ENCODE results near the gene PHC2.
A peak's percentile ranks its signal among the peaks of the same experiment; 100 is the strongest.

PHC2 gene

GRCh38 chr1:33329600-33330305 is 101.1 kb downstream of the PHC2 start:
- in situ Hi-C loops (cut with HindIII; ENCODE audit: low pct_ligation_motif_present, low pct_unique_long_range_greater_than_20kb, low sequenced_read_pairs): no loop called here
- no peak for DNase-seq

- no peak for DNase-seq
- in situ Hi-C loops (cut with HindIII; ENCODE audit: low pct_ligation_motif_present, low pct_unique_long_range_greater_than_20kb, low sequenced_read_pairs): no loop called here
Measured at GRCh38 chr1:33328817-33329216, 102.1 kb downstream of the PHC2 start.

DNA sequence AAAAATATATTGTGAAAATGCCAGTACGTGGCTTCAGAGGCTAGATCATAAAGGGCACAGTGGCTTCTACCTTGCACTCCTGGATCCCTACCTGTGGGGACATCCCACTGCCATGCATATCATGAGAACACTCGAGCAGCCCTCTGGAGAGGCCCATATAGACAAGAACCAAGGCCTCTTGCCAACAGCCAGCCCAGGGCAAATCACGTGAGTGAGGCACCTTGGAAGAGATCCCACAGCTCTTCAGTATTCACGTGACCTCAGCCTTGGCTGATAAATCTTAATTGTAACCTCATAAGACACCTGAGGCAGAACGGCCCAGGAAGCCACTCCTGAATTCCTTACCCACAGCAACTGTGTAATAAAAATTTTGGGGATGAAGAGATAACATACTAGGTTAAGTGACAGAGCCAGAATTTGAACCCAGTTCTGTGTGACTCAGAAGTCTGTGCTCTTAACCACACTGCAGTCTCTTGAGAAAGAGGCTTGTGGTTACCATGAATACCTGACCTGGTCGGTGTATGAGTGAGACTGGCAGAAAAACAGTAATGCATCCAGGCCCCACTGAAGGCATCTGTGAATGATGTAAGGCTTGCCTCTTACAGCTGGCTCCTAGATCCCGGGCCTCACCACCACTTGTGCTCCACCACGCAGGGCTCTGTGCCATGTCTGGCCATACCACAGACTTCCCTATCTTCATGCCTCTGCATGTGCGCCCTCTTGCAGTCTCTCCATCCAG is 103.1 kb downstream of the PHC2 start:
- in situ Hi-C loops (cut with HindIII; ENCODE audit: low pct_ligation_motif_present, low pct_unique_long_range_greater_than_20kb, low sequenced_read_pairs): no loop called here
- DNase-seq: peak; percentile 60

DNA sequence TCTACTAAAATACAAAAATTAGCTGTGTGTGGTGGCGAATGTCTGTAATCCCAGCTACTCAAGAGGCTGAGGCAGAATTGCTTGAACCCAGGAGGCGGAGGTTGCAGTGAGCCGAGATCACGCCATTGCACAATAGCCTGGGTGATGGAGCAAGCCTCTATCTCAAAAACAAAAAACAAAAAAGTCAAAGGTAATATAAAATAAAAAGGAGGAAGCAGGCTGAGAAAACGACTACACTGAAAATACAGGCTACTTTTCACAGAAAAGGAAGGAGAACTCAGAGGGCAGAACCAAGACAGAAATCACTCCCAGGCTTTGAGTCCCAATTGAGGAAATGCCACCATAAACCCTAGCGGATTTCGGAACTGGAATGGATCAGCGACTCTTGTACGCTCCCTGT is 104.1 kb downstream of the PHC2 start:
- in situ Hi-C loops (cut with HindIII; ENCODE audit: low pct_ligation_motif_present, low pct_unique_long_range_greater_than_20kb, low sequenced_read_pairs): no loop called here
- no peak for DNase-seq

- DNase-seq: no peak
- in situ Hi-C loops (cut with HindIII; ENCODE audit: low pct_ligation_motif_present, low pct_unique_long_range_greater_than_20kb, low sequenced_read_pairs): no loop called here
Measured at GRCh38 chr1:33324677-33325575, 106.0 kb downstream of the PHC2 start.

GRCh38 chr1:33323663-33324477 is 107.0 kb downstream of the PHC2 start:
- in situ Hi-C loops (cut with HindIII; ENCODE audit: low pct_ligation_motif_present, low pct_unique_long_range_greater_than_20kb, low sequenced_read_pairs): no loop called here
- DNase-seq: no peak

DNA sequence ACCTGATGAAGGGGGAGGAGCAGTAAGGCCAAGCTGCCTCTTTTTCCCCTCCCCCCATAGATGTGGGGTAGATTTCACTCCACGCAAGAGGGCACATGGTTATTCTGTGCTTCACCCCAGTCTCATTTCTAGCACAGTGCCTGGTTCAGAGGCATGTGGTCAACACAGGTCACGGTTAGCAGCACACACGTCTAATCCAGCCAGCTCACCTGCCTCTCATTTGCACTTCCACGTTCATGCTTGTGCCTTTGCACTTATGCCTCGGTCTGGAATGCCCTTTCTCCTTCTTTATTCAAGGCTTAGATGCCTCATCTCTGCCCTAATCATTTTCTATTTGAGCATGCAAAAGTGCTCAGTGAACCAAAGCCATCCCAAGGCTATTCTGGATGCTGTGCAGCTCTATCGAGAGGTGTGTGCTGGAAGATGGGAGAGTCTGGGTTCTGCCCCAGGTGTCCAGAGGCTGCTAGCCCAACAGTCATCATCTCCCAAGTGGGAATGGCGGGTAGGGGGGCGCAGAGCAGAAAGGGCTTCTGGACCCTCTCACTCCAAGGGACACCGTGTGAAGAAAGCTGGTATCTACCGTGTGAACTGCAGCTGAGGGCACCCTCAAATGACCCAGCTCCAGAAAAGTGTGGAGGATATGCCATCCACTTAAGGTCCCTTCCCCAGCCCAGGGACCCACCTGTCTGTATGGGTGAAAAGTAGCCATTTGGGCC is 107.9 kb downstream of the PHC2 start:
- in situ Hi-C loops (cut with HindIII; ENCODE audit: low pct_ligation_motif_present, low pct_unique_long_range_greater_than_20kb, low sequenced_read_pairs): no loop called here
- DNase-seq: no peak

- DNase-seq: no peak
- in situ Hi-C loops (cut with HindIII; ENCODE audit: low pct_ligation_motif_present, low pct_unique_long_range_greater_than_20kb, low sequenced_read_pairs): no loop called here
Measured at GRCh38 chr1:33322109-33322508, 108.8 kb downstream of the PHC2 start.

DNA sequence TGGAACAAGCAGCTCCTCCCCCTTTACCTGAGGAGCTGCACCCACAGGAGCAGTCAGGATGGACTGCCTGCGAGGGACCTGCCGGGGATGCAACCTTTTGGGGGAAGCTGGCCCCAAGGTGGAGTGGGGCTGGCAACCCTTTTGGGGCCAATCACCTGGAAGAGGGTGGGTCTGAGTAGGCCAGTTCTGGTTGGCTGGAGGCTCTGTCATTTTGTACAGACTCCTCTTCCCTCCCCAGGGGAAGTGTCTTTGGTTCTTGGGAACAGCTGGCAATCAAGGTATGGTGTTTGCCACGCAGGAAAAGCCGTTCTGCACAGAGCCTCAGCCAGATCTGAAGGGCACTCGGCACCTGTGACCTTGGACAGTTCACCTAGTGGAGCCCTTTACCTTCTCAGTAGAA is 109.7 kb downstream of the PHC2 start:
- no peak for DNase-seq
- in situ Hi-C loops (cut with HindIII; ENCODE audit: low pct_ligation_motif_present, low pct_unique_long_range_greater_than_20kb, low sequenced_read_pairs): no loop called here

GRCh38 chr1:33320619-33321165 is 110.2 kb downstream of the PHC2 start, which contains the start of gene A3GALT2:
Gene A3GALT2, minus strand, starts transcription at chr1:33321098. Its CDS starts 0 bp downstream, at chr1:33321098.
- no peak for DNase-seq

DNA sequence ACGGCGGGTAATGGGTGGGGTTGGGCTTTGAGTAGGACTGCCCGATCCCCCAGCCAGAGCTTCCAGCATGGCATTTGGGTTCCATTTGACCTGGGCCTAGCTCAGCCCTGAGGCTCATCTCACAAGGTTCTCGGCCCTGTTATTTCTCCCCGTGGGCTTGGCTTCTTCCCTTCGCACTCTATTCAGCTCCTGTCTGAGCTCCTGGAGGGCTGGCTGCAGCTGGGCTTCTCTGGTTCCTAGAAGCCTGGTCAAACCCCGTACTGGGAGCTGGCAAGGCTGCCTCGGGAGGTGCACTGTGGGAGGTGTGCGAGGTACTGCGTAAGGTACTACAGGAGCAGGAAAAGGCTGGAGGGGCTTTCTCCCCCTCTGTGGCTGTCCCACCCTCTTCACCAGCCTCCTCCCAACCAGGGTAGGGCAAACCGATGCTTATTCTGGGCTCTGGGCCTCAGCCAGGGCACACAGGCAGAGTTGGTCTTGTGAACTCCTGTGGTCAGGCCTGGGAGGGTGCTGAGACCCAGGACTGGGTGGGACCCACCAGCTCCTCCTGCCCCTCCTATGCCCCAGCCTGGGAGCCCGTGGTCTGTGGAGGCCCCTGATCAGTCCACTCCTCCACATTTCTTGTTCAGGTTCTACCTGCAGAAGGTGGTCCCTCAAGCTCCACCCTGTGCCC is 110.8 kb downstream of the PHC2 start:
- no peak for DNase-seq
- in situ Hi-C loops (cut with HindIII; ENCODE audit: low pct_ligation_motif_present, low pct_unique_long_range_greater_than_20kb, low sequenced_read_pairs): no loop called here

More at GRCh38 chr1:33320619-33321165, 110.2 kb downstream of the PHC2 start, which contains the start of gene A3GALT2:
- in situ Hi-C loops (cut with HindIII; ENCODE audit: low pct_ligation_motif_present, low pct_unique_long_range_greater_than_20kb, low sequenced_read_pairs): no loop called here

DNA sequence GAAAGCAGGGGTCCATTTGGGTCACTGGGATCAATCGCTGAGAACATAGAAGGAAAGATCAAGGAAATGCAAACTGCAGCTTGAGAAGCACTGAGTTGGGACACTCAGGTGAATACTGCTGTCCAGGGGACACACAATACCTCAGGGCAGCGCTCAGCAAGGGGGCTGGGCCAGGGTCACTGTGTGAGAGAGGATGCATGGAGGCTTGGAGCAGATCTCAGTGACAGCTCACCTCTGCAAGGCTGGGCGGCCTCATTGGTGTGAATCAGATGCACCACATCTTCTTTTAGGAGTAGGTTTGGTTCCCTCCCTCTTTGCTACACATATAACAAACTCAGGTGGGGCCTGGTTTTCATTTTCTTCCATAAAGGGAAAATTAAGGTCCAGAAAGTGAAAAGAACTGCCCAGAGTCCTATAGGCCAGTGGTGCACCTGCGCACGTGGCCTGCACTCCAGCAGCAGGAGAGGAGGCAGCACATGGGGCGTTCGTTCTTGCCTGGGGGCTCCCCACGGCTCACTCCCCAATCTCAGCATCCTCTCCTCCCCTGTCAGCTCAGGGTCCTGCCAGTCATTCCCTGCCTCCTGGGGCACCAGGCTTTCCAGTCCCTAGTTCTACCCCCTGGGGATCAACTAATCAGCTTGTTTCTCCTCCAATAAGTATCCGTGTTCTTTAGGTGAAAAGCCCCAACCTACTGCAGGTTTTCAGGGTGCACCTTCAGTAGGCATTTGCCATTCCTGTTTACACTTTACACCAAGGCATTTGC is 111.5 kb downstream of the PHC2 start:
- no peak for DNase-seq
- in situ Hi-C loops (cut with HindIII; ENCODE audit: low pct_ligation_motif_present, low pct_unique_long_range_greater_than_20kb, low sequenced_read_pairs): no loop called here

GRCh38 chr1:33317946-33318345 is 112.9 kb downstream of the PHC2 start:
- DNase-seq: no peak
- in situ Hi-C loops (cut with HindIII; ENCODE audit: low pct_ligation_motif_present, low pct_unique_long_range_greater_than_20kb, low sequenced_read_pairs): no loop called here

DNA sequence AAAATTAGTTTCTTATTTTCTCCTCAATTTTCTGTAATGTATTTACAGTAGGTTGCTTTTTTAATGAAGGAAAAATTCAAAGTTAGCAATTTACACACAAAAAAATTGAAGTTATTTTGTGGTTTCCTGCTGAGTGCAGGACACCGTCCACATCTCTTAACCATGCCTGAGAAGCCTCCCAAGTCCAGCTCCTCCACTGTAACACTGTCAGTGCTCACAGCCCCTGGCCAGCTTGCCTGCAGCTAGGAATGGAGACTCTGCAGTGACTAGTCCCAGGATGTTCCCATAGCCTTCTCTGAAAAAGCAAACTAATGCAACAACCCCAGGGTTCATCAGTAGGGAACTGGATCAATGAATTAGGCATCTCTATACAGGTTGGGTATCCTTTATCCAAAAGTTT is 113.5 kb downstream of the PHC2 start:
- DNase-seq: no peak
- in situ Hi-C loops (cut with HindIII; ENCODE audit: low pct_ligation_motif_present, low pct_unique_long_range_greater_than_20kb, low sequenced_read_pairs): no loop called here

DNA sequence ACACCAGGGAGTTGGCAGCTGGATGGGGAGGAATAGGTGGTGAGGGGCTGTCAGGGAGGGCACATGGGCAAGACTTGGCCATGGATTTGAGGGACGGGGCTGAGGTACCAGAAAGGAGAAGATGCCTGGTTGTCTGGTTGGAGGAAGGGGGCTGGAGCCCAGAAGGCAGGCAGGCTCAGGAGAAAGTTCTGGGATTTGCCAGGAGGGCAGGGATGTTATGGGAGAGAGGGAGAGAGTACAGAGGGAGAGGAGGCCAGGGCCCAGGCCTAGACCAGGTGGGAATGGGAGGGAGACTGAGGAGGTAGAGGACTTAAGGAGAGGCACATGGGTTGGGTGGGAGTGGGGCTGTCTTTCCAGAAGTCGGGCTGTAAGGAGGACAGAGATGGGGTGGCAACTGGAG is 114.3 kb downstream of the PHC2 start:
- no peak for DNase-seq
- in situ Hi-C loops (cut with HindIII; ENCODE audit: low pct_ligation_motif_present, low pct_unique_long_range_greater_than_20kb, low sequenced_read_pairs): no loop called here

DNA sequence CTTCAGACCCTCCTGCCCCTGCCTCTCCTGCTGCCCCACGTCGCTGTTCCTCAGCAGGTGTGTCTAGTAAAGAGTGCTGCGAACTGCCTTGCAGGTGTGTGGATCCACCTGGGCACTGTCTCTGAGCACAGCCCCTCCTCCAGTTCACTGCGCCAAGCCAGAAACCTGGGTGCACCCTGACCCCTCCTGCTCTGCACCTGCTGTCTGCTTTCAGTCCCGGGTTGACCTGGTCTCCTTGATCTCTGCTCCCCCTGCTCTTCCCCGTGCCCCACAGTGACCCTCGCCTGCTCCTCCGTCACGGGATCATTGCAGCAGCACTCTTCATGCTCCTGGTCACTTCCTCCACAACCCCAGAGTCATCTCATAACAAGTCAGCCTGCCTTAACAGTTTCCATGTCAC is 116.5 kb downstream of the PHC2 start:
- no peak for DNase-seq
- in situ Hi-C loops (cut with HindIII; ENCODE audit: low pct_ligation_motif_present, low pct_unique_long_range_greater_than_20kb, low sequenced_read_pairs): no loop called here
